DOHH2 (cell line): ENCODE data around the gene EXOSC10.
"Not testable (repeated sequence)": the region's sequence is repeated elsewhere in the genome, so short reads cannot be mapped to it uniquely, and the experiment has no call there.

Source experiments
- H3F3A ChIP-seq: fragments of 200-600 bp; sonication (generic), shearing (Covaris generic); 2 replicates; pipeline ENCODE4 v1.6.0; 2016; ENCODE audit warnings: antibody characterized with exemption, mild to moderate bottlenecking; ENCODE audit not compliant: control insufficient read depth, insufficient read depth
- H3K27ac ChIP-seq: fragments of 200-600 bp; sonication (generic); 2 replicates; pipeline ENCODE4 v1.5.1; 2014; ENCODE audit warnings: low read depth, mild to moderate bottlenecking, low read length, moderate library complexity
- H3K27me3 ChIP-seq: fragments of 200-600 bp; sonication (generic); 2 replicates; pipeline ENCODE4 v1.6.1; 2014; ENCODE audit warnings: mild to moderate bottlenecking, low read length, mixed read lengths; ENCODE audit not compliant: control insufficient read depth
- H3K36me3 ChIP-seq: fragments of 200-600 bp; sonication (generic); 2 replicates; pipeline ENCODE4 v1.6.1; 2014; ENCODE audit warnings: mild to moderate bottlenecking, low read length, moderate library complexity, mixed read lengths; ENCODE audit not compliant: control insufficient read depth
- H3K4me1 ChIP-seq: fragments of 200-600 bp; sonication (generic); 2 replicates; pipeline ENCODE4 v1.6.1; 2014; ENCODE audit warnings: mild to moderate bottlenecking, low read length, mixed read lengths; ENCODE audit not compliant: control insufficient read depth
- H3K4me2 ChIP-seq: fragments of 200-600 bp; sonication (generic); 2 replicates; pipeline ENCODE4 v1.6.0; 2014; ENCODE audit warnings: mild to moderate bottlenecking, low read length, moderate library complexity
- H3K4me3 ChIP-seq: fragments of 200-600 bp; sonication (generic); 2 replicates; pipeline ENCODE4 v1.5.1; 2014; ENCODE audit warnings: mild to moderate bottlenecking, low read length, mixed read lengths
- H3K79me2 ChIP-seq: fragments of 200-600 bp; sonication (generic); 2 replicates; pipeline ENCODE4 v1.6.1; 2014; ENCODE audit warnings: mild to moderate bottlenecking, low read length, mixed read lengths; ENCODE audit not compliant: control insufficient read depth
- H3K9me2 ChIP-seq: fragments of 200-600 bp; sonication (generic); replicated peaks from 2 replicates; pipeline ENCODE4 v1.6.1; 2014; ENCODE audit warnings: mild to moderate bottlenecking, low read length, mixed read lengths; ENCODE audit not compliant: control insufficient read depth
- H3K9me3 ChIP-seq: fragments of 200-600 bp; sonication (generic); 2 replicates; pipeline ENCODE4 v1.6.1; 2014; ENCODE audit warnings: antibody characterized with exemption, low read length, mixed read lengths; ENCODE audit not compliant: control insufficient read depth, insufficient read depth
- H4K20me1 ChIP-seq: fragments of 200-600 bp; sonication (generic); 2 replicates; pipeline ENCODE4 v1.6.0; 2014; ENCODE audit warnings: low read depth, mild to moderate bottlenecking, antibody characterized with exemption, low read length, moderate library complexity; ENCODE audit not compliant: control insufficient read depth, insufficient read depth
- CTCF ChIP-seq: fragments of 200-600 bp; sonication (generic); IDR thresholded peaks from one replicate; pipeline ENCODE4 v1.5.1; 2014; ENCODE audit warnings: antibody characterized with exemption, mild to moderate bottlenecking, low read depth, low read length; ENCODE audit not compliant: poor library complexity, severe bottlenecking
- EZH2phosphoT487 ChIP-seq: fragments of 200-600 bp; sonication (generic); IDR thresholded peaks from 2 replicates; pipeline ENCODE4 v1.6.1; 2017; ENCODE audit warnings: borderline replicate concordance, mild to moderate bottlenecking, antibody characterized with exemption, low read length, moderate library complexity, mixed read lengths

EXOSC10 gene

GRCh38 chr1:11042065-11042464 lies 57.6 kb downstream of the EXOSC10 start:
- no peaks in the 10 kb centered on the region for H3K9me3 ChIP-seq
- H3K79me2 ChIP-seq = no peaks in the 10 kb centered on the region
- H3K4me1 ChIP-seq = no peaks in the 10 kb centered on the region
- TF ChIP-seq EZH2phosphoT487 = no peak
- no peak for TF ChIP-seq CTCF
- H3K9me2 ChIP-seq = 0 out of 2 replicates have a peak, but pooled peaks cover 3% of the 10 kb centered on the region
- H3F3A ChIP-seq = no peaks in the 10 kb centered on the region
- no peak overlapping the region for H3K4me3 ChIP-seq
- H4K20me1 ChIP-seq = no peaks in the 10 kb centered on the region
- H3K4me2 ChIP-seq = no peak overlapping the region
- no peaks in the 10 kb centered on the region for H3K36me3 ChIP-seq
- no peak overlapping the region for H3K27ac ChIP-seq
- H3K27me3 ChIP-seq = no peaks in the 10 kb centered on the region

GRCh38 chr1:11041048-11041447 lies 58.6 kb downstream of the EXOSC10 start:
- TF ChIP-seq CTCF = no peak
- TF ChIP-seq EZH2phosphoT487 = no peak
- Histone ChIP-seq H3K79me2 (no peaks in the 10 kb centered on the region), H3K9me3 (no peaks in the 10 kb centered on the region), H3K9me2 (0 out of 2 replicates have a peak, but pooled peaks cover 3% of the 10 kb centered on the region), H4K20me1 (no peaks in the 10 kb centered on the region), H3F3A (no peaks in the 10 kb centered on the region), H3K27me3 (no peaks in the 10 kb centered on the region), H3K4me3 (no peak overlapping the region), H3K4me1 (no peaks in the 10 kb centered on the region), H3K4me2 (no peak overlapping the region), H3K36me3 (no peaks in the 10 kb centered on the region), H3K27ac (no peak overlapping the region)

GRCh38 chr1:11040105-11040429 lies 59.6 kb downstream of the EXOSC10 start:
- not testable (repeated sequence) for H3K9me2 ChIP-seq, H3F3A ChIP-seq, H3K79me2 ChIP-seq, H3K36me3 ChIP-seq, H3K4me3 ChIP-seq, H3K4me2 ChIP-seq, H3K27me3 ChIP-seq, H3K27ac ChIP-seq, H3K9me3 ChIP-seq, H4K20me1 ChIP-seq, H3K4me1 ChIP-seq

GRCh38 chr1:11039351-11040104 lies 60.1 kb downstream of the EXOSC10 start:
- TF ChIP-seq EZH2phosphoT487 (no peak), CTCF (no peak)
- 0 out of 2 replicates have a peak, but pooled peaks cover 3% of the 10 kb centered on the region for H3K9me2 ChIP-seq
- no peaks in the 10 kb centered on the region for H3K4me1 ChIP-seq
- no peak overlapping the region for H3K4me2 ChIP-seq
- no peaks in the 10 kb centered on the region for H4K20me1 ChIP-seq
- H3K27ac ChIP-seq = no peak overlapping the region
- no peaks in the 10 kb centered on the region for H3K27me3 ChIP-seq
- H3F3A ChIP-seq = no peaks in the 10 kb centered on the region
- H3K4me3 ChIP-seq = no peak overlapping the region
- no peaks in the 10 kb centered on the region for H3K9me3 ChIP-seq
- no peaks in the 10 kb centered on the region for H3K79me2 ChIP-seq
- no peaks in the 10 kb centered on the region for H3K36me3 ChIP-seq
